ENCODE data around the gene PDSS2. TPM values are rescaled to one million over a fixed set of nuclear protein-coding genes. Genes with fewer than 3 reads are reported as not detected.

Gene PDSS2
- total RNA-seq, 1 experiment from 2014 or later: 14.8 TPM

DNA sequence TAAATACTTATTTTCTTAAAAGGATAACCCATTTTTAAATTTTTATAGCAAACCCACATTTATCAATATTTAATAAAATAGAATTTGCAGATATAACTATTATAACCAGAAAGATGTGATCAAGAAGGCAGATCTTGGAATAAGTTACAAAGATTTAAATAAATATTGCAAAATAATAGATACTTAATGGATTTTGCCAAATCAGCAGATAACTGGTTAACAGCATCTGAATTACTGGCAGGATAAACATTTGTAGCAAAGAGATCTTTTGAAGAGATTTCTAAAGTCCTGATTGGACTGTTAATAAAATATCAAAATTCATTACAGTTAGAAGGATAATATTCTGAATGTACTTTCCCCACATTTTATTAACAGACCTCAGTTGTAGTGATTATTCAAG is 144.2 kb downstream of the PDSS2 start:
- H3K27me3 Mint-ChIP-seq (ENCODE audit: unreplicated experiment): no peaks in the 10 kb centered on the region
- no TSS peak for BruUV-seq (replicated peaks)
- no peaks in the 10 kb centered on the region for H3K9me3 Mint-ChIP-seq (ENCODE audit: low read depth, unreplicated experiment)
- no peak overlapping the region for H3K27ac Mint-ChIP-seq (ENCODE audit: unreplicated experiment)
- intact Hi-C loops (cut with micrococcal nuclease; ENCODE audit: unreplicated experiment): no loop called here
- CTCF ChIA-PET: no interaction called here
- H3K4me1 Mint-ChIP-seq (ENCODE audit: low read depth, unreplicated experiment): no peaks in the 10 kb centered on the region
- DNase-seq: no peak
- no peak for TF ChIP-seq CTCF (IDR thresholded peaks at IDR 0.05; ENCODE audit: unreplicated experiment)
- H3K36me3 Mint-ChIP-seq (ENCODE audit: insufficient read depth, unreplicated experiment): no peaks in the 10 kb centered on the region
- no peak overlapping the region for H3K4me3 Mint-ChIP-seq (ENCODE audit: low read depth, unreplicated experiment)

DNA sequence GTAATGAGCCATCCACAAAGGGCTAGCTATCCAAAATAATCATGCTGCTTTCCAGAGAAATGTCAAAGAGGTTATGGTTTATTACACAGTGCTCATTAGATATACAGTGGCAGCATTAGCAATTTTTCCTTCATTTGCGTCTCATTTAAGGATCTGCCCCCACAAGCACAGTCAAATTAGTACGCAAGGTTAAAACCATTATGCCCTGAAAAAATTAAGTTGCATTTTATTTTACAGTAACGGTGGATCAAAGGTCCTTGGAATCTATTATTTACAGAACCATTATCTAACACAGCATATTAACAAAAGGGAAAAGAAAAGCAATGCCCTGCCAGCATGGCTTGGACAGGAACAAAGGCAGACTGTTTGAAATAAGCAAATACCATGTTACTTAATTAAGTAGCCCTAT is 144.8 kb downstream of the PDSS2 start:
- no peak overlapping the region for H3K27ac Mint-ChIP-seq (ENCODE audit: unreplicated experiment)
- H3K4me1 Mint-ChIP-seq (ENCODE audit: low read depth, unreplicated experiment): no peaks in the 10 kb centered on the region
- H3K9me3 Mint-ChIP-seq (ENCODE audit: low read depth, unreplicated experiment): no peaks in the 10 kb centered on the region
- H3K27me3 Mint-ChIP-seq (ENCODE audit: unreplicated experiment): no peaks in the 10 kb centered on the region
- no peak overlapping the region for H3K4me3 Mint-ChIP-seq (ENCODE audit: low read depth, unreplicated experiment)
- no peaks in the 10 kb centered on the region for H3K36me3 Mint-ChIP-seq (ENCODE audit: insufficient read depth, unreplicated experiment)
- TF ChIP-seq CTCF (IDR thresholded peaks at IDR 0.05; ENCODE audit: unreplicated experiment): no peak
- CTCF ChIA-PET: interaction anchor here (0.7 kb wide), 1 partner anchor 31 kb away, joined by 3 read pairs; no protein-coding TSS in a partner anchor
- DNase-seq: no peak
- intact Hi-C loops (cut with micrococcal nuclease; ENCODE audit: unreplicated experiment): no loop called here
- no TSS peak for BruUV-seq (replicated peaks)

GRCh38 chr6:107313776-107314175 is 145.6 kb downstream of the PDSS2 start:
- no peaks in the 10 kb centered on the region for H3K36me3 Mint-ChIP-seq (ENCODE audit: insufficient read depth, unreplicated experiment)
- CTCF ChIA-PET: interaction anchor here (0.7 kb wide), 1 partner anchor 32 kb away, joined by 3 read pairs; no protein-coding TSS in a partner anchor
- intact Hi-C loops (cut with micrococcal nuclease; ENCODE audit: unreplicated experiment): no loop called here
- no peak overlapping the region for H3K4me3 Mint-ChIP-seq (ENCODE audit: low read depth, unreplicated experiment)
- BruUV-seq (replicated peaks): no TSS peak
- TF ChIP-seq CTCF (IDR thresholded peaks at IDR 0.05; ENCODE audit: unreplicated experiment): no peak
- H3K27me3 Mint-ChIP-seq (ENCODE audit: unreplicated experiment): no peaks in the 10 kb centered on the region
- no peak for DNase-seq
- H3K4me1 Mint-ChIP-seq (ENCODE audit: low read depth, unreplicated experiment): no peaks in the 10 kb centered on the region
- no peaks in the 10 kb centered on the region for H3K9me3 Mint-ChIP-seq (ENCODE audit: low read depth, unreplicated experiment)
- no peak overlapping the region for H3K27ac Mint-ChIP-seq (ENCODE audit: unreplicated experiment)

DNA sequence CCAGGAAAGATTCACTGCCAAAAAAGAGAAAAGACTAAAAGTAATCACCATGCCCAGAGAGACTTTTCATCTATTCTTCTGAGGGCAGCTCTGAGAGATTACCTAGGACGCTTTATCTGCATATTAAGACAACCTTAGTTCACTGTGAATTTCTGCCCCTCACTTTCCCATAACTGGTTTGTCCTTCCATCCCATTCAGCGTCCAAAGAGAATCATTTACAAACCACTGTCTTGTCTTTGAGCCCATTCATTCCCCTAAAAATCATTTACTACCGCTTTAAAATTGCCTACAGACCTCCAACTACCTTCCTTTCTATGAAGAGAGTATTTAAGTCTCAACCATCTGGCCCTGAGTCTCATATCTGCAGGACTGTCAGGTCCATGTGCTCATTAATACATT is 149.0 kb downstream of the PDSS2 start:
- no peaks in the 10 kb centered on the region for H3K4me1 Mint-ChIP-seq (ENCODE audit: low read depth, unreplicated experiment)
- BruUV-seq (replicated peaks): no TSS peak
- H3K4me3 Mint-ChIP-seq (ENCODE audit: low read depth, unreplicated experiment): no peak overlapping the region
- H3K27me3 Mint-ChIP-seq (ENCODE audit: unreplicated experiment): no peaks in the 10 kb centered on the region
- no peaks in the 10 kb centered on the region for H3K9me3 Mint-ChIP-seq (ENCODE audit: low read depth, unreplicated experiment)
- CTCF ChIA-PET: interaction anchor here (0.6 kb wide), 2 partner anchors 17 to 541 kb away, joined by 3 to 4 read pairs; no protein-coding TSS in a partner anchor
- no peak overlapping the region for H3K27ac Mint-ChIP-seq (ENCODE audit: unreplicated experiment)
- TF ChIP-seq CTCF (IDR thresholded peaks at IDR 0.05; ENCODE audit: unreplicated experiment): no peak
- intact Hi-C loops (cut with micrococcal nuclease; ENCODE audit: unreplicated experiment): no loop called here
- H3K36me3 Mint-ChIP-seq (ENCODE audit: insufficient read depth, unreplicated experiment): no peaks in the 10 kb centered on the region
- no peak for DNase-seq
